Stimulated activated CD4-positive, alpha-beta T cell treated with anti-CD3 and anti-CD28 coated beads, Interleukin-15, amount 100 ng/mL, for 48 hours (primary cell): Measurements from ENCODE around the gene ZFAND4.
"Not testable (repeated sequence)": the region's sequence is repeated elsewhere in the genome, so short reads cannot be mapped to it uniquely, and the experiment has no call there.

ENCODE experiments used
- DNase-seq, 2 donors: peaks; one replicate each; pipeline ENCODE4 v3.0.0-alpha.2; 2020; ENCODE audit warnings: low read depth in 2 of 2

ZFAND4 gene

GRCh38 chr10:45640941-45641340 lies 31.6 kb downstream of the ZFAND4 start:
- DNase-seq, result no peak

DNA sequence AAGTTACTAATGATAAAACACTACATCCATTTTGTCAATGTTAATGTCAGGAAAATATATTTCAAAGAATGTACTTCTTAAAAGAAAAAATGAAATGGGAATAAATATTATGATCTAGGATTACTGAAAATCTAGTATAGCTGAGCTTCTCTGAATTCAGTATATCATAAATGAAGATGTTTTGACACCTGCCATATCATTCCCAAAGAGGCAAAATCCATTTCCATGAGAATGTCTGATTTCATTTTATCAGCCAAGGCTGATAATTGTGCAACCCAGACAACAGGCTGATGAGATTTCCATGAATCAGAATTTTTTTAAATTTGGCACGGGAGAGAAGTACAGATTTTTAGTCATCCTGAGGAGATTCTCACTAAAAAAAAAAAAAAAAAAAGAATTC lies 32.5 kb downstream of the ZFAND4 start:
- DNase-seq, result no peak

- no peak for DNase-seq
Measured at GRCh38 chr10:45627412-45628048, 45.0 kb downstream of the ZFAND4 start.

DNA sequence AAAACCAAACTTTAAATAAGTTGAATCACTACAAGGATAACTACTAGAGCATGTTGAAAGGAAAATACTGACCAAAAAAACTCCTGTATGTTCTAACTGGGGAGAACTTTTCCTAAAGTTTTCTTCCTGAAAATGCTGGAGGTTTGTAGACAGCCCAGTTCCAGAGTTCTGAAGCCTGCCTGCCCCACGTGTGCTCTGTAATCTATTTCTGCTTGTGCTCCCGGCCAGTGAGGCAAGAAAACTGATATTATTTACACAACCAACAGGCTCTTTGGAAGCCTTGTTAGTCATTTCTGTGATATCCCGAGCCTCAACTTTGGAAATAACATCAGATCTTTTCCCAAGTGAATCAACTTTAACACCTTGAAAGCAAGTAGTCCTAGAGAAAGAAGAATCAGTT lies 46.7 kb downstream of the ZFAND4 start:
- DNase-seq, result no peak

- DNase-seq, result no peak
Measured at GRCh38 chr10:45624724-45625123, 47.8 kb downstream of the ZFAND4 start.

DNA sequence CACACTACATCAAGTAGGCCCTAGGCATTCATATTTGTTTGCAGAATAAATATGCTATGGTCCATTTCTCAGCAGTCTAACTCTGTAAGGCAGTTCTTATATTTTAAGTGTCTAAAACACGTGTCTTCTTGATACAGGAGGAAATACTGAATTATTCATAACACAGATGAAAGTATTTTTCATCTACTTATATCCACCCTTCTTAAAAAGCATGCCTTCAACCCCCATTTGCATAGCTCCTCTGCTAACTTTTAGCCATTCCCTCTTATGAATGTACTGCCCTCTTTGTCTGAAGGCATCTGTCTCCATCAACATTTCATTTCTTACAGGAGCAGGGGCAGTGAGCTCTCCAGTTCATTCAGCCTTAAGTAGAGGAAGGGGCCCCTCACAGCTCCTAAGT lies 57.7 kb downstream of the ZFAND4 start:
- no peak for DNase-seq

DNA sequence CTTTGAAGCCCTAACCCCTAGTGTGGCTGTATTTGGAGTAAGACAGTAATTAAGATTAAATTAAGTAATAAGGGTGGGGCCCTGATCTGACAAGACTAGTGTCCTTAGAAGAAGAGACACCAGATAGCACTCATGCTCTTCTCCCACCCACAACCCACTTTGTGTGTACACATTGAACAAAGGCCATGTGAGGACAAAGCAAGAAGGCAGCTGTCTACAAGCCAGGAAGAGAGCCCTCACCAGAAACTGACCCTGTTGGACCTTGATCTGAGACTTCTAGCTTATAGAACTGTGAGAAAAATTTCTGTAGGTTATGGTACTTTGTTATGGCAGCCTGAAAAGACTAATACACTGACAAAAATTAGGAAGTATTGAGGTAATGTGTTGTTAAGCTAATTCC lies 59.8 kb downstream of the ZFAND4 start:
- no peak for DNase-seq

GRCh38 chr10:45608052-45608451 lies 64.5 kb downstream of the ZFAND4 start:
- DNase-seq, result no peak

DNA sequence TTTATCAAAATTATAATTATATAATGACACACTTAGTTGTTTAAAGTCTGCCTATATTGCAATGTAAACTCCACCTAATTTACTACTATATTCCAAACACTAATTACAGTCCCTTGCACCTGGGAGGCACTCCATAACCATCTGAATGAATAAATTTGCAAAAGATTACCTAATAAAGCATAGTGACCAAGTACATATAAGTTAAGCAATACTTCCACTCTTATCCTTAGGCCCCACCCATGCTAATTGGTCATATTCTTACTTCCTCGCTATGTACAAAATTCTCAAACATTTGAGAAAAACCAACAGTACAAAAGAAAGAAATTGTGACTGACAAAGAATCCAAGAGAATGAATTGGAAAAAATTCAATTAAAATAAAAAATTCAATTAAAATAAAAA lies 65.3 kb downstream of the ZFAND4 start:
- DNase-seq, result no peak

DNA sequence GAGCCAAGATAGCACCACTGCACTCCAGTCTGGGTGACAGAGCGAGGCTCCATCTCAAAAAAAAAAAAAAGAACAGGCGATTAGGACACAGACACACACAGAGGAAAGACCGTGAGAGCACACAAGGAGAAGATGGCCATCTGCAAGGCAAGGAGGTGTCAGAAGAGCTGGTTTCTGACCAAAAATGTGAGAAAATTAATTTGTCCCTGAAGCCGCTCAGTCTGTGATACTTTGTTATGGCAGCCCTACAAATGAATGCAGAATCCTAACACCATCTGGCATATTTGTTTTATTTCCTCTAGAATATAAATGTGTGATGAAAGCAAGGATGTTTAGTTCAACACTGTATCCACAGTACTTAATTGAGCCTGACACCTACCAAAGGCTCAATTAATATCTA lies 69.7 kb downstream of the ZFAND4 start:
- DNase-seq, result no peak

DNA sequence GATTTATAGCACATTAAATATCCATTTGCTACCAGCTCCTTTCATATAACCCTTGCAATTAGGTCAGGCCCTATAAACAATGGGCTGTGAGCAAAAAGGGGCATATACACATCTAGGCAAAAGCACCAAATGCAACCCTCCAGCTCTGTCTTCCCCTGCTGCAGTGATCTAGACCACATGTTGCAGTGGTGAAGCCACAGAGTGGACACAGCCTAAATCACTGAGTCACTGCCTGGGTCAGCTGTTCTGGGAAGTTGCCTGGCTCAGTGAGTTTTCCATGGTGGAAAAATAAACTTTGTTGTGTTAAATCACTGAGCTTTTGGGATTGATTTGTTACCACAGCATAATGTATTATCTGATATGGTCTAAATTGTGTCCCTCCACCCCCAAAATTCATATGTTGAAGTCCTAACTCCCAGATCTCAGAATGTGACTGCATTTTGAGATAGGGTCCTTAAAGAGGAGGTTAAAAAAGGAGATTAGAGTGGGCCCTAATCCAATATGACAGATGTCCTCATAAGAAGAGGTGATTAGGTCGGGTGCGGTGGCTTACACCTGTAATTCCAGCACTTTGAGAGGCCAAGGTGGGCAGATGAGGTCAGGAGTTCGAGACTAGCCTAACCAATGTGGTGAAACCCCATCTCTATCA lies 70.4 kb downstream of the ZFAND4 start:
- no peak for DNase-seq

DNA sequence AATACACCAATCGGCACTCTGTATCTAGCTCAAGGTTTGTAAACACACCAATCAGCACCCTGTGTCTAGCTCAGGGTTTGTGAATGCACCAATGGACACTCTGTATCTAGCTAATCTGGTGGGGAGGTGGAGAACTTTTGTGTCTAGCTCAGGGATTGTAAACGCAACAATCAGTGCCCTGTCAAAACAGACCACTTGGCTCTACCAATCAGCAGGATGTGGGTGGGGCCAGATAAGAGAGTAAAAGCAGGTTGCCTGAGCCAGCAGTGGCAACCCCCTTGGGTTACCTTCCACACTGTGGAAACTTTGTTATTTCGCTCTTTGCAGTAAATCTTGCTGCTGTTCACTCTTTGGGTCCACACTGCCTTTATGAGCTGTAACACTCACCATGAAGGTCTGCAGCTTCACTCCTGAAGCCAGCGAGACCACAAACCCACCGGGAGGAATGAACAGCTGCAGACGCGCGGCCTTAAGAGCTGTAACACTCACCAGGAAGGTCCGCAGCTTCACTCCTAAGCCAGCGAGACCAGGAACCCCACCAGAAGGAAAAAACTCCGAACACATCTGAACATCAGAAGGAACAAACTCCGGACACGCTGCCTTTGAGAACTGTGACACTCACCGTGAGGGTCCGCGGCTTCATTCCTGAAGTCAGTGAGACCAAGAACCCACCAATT lies 71.2 kb downstream of the ZFAND4 start:
- DNase-seq, result not testable (repeated sequence)

GRCh38 chr10:45600337-45601253 lies 72.0 kb downstream of the ZFAND4 start:
- DNase-seq, result not testable (repeated sequence)

- DNase-seq, result no peak
Measured at GRCh38 chr10:45599646-45600045, 72.9 kb downstream of the ZFAND4 start.

DNA sequence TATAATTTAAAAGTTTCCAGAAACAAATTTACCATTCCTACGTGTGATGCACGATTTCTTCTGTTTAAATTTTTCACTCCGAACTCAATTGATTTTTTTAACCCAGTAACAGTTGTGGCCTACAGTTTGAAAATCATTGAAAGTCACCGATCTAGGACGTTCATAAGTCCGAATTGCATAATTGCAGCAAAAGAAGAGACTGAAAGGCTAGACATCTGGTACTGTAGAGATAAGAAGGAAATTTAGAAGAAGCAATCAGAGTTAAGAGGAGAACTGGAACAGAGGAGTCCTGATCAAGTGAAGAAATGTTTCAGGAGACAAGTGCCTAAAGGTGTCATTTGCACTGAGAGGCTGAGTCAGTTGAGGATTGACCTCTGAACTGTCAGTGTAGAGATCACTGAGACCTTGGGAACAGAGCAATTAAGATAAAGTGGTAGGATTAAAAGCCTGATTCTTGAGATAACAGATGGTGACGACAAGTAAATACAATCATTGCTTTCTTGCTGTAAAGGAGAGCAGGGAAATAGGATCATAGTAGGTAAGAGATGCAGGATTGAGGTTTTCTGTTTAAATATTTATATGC lies 73.5 kb downstream of the ZFAND4 start:
- DNase-seq, result no peak

DNA sequence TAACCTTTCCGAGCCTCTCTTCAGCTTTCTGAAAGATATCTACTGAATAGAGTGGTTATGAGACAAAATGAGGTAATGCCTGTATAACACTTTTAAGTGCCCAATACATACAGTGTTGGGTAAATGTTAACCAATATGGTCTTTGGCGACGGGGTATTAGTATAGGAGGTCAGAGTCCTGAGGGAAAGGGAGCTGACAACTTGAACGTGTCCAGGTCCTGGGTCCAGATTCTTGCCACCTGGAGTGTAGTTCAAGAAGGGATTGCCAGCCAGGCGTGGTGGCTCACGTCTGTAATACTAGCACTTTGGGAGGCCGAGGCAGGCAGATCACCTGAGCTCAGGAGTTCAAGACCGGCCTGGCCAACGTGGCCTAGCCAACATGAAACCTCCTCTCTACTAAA lies 76.0 kb downstream of the ZFAND4 start:
- no peak for DNase-seq

GRCh38 chr10:45594276-45595157 lies 78.1 kb downstream of the ZFAND4 start:
- peak; percentile 78 to 85 for DNase-seq

DNA sequence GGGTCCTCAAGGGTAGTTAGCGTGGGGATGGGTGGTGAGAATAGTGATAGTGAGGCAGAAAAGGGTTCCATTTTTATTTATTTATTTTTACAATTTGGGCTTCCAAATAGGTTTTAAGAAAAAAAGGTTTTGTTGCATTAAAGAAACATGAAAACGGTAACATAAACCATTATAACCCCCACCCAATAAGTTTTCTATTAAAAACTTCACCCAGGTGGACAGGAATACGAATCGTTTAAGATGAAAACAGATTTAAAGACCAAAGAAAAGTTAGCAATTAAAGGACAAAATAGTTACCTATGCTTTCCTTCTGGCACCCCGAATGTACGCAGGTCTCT lies 78.7 kb downstream of the ZFAND4 start:
- no peak for DNase-seq

DNA sequence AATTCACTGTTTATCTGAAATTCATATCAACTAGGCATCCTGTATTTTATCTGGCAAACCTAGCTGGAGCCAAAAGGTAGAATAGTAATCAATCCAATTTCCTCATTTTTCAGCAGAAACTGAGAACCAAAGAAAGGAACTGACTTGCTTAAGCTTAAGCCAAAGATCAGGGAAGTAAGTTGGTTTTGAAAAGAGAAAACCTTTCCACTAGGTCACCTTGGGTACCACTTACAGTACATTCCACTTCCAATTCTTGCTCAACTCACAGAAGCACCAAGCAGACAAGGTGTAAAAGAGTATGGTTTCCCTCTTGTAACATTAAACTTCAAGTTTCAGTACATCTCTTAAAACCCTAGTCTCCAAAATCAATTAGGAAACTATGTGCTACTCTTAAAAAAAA lies 79.6 kb downstream of the ZFAND4 start:
- DNase-seq, result no peak

DNA sequence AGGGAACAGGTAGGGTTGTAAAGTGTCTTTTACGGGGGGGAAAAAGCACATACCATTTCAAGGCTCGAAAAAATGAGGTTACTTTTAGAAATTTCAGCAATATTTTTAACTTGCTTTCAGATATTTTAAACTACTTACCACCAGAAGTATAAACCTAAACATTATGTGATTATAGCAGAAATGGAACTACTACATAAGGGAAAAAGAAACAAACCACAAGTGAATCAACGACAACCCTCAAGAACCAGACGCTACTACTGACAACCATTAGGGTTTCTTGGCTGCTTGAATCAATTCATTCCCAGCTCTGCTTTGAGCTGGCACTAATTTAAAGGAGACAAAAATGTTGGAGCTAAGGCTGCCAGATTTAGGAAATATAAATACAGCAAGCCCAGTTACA lies 80.1 kb downstream of the ZFAND4 start:
- no peak for DNase-seq

DNA sequence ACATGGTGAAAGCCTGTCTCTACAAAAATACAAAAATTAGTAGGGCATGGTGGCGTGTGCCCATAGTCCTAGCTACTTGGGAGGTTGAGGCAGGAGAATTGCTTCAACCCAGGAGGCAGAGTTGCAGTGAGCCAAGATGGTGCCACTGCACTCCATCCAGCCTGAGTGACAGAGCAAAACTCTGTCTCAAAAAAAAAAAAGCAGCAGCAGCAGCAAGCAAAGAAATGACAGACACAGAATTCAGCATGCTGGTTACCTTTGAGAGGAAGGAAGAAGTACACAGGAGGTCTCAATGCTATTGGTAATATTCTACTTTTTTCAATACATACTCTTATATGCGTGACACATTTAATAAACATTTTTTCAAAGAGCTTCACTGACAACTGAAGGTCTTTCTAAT lies 81.3 kb downstream of the ZFAND4 start:
- DNase-seq, result no peak
